Activated CD8-positive, alpha-beta T cell treated with anti-CD3 and anti-CD28 coated beads, Interleukin-2, amount 10 ng/mL, durations not matched to agents 7 days and 5 days (primary cell): Measurements from ENCODE around the gene BTNL8. TPM values are rescaled to one million over a fixed set of nuclear protein-coding genes. Genes with fewer than 3 reads are reported as not detected.
A peak's percentile ranks its signal among the peaks of the same experiment; 100 is the strongest.

Experiments used
- ATAC-seq: fragments of 150-1000 bp; cut with Tn5 transposase; one replicate; pipeline ENCODE4 v1.10.0; 2021; ENCODE audit warnings: moderate library complexity
- CTCF ChIA-PET: fragments of 350-600 bp; sonication (Branson Sonifier 250); formaldehyde crosslinking; loops from one replicate; lab custom pipeline; 2021; ENCODE audit warnings: antibody characterized with exemption; lab: Charles Lee
- POLR2A ChIA-PET: fragments of 350-600 bp; sonication (Branson Sonifier 250); formaldehyde crosslinking; loops from one replicate; lab custom pipeline; 2021; ENCODE audit warnings: antibody characterized with exemption; lab: Charles Lee
- DNase-seq: peaks from one replicate; pipeline ENCODE4 v3.0.0-alpha.2; 2020
- H3K27ac Mint-ChIP-seq: one replicate; pipeline ENCODE4 v1.8.0; 2021; ENCODE audit warnings: mild to moderate bottlenecking, mixed read lengths
- H3K27me3 Mint-ChIP-seq: one replicate; pipeline ENCODE4 v1.8.0; 2021; ENCODE audit warnings: low read depth, mixed read lengths
- H3K36me3 Mint-ChIP-seq: one replicate; pipeline ENCODE4 v1.8.0; 2021; ENCODE audit warnings: low read depth, mixed read lengths
- H3K4me1 Mint-ChIP-seq: one replicate; pipeline ENCODE4 v1.8.0; 2021; ENCODE audit warnings: low read depth, mixed read lengths
- H3K4me3 Mint-ChIP-seq: one replicate; pipeline ENCODE4 v1.8.0; 2021; ENCODE audit warnings: mild to moderate bottlenecking, mixed read lengths
- H3K9me3 Mint-ChIP-seq: one replicate; pipeline ENCODE4 v1.8.0; 2022; ENCODE audit warnings: mixed read lengths; ENCODE audit not compliant: insufficient read depth
- total RNA-seq, 2 experiments: library from RNA; stranded (reverse); gene quantifications; one replicate each; pipeline ENCODE4 v1.2.3, GENCODE V29; 2021

Gene BTNL8, protein sequence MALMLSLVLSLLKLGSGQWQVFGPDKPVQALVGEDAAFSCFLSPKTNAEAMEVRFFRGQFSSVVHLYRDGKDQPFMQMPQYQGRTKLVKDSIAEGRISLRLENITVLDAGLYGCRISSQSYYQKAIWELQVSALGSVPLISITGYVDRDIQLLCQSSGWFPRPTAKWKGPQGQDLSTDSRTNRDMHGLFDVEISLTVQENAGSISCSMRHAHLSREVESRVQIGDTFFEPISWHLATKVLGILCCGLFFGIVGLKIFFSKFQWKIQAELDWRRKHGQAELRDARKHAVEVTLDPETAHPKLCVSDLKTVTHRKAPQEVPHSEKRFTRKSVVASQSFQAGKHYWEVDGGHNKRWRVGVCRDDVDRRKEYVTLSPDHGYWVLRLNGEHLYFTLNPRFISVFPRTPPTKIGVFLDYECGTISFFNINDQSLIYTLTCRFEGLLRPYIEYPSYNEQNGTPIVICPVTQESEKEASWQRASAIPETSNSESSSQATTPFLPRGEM
- total RNA-seq, result not detected

DNA sequence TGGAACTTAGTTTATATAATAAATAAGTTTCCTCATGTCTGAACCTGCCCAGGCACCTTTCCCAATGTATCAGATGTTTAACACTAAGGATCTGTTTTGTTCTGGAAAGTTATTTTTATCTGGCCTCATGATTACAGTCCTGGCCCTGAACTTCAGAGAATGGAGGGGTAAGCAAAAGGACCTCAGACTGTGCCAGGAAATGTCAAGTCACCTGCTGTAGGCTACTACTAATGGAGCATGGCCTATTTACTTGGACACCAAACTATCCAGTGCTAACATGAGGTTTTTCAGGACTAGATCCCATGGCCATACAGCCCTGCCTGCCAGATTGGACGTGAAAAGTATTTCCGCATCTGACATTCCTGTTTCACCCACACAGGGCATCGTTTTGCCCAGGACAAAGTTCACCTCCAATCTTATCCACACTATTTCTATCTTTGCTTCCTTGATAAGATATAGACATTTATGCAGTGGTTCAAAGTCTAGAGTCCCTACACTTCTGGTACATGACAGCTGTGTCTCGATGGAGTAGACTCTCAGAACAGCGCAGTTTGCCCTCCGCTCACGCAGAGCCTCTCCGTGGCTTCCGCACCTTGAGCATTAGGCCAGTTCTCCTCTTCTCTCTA lies at the start of gene BTNL8:
TSS of gene BTNL8 (plus strand) at position 539 of the 626 bp plus-strand sequence. CDS start 152 bp downstream, outside the sequence.
- H3K4me1 Mint-ChIP-seq, result peaks cover 4% of the 10 kb centered on the region
- ChIA-PET CTCF (no interaction called here), POLR2A (no interaction called here)
- H3K4me3 Mint-ChIP-seq, result no peak within 1 kb of the TSS
- peaks cover 3% of the 10 kb centered on the region for H3K27me3 Mint-ChIP-seq
- DNase-seq, result no peak
- H3K36me3 Mint-ChIP-seq, result no peaks in the 10 kb centered on the region
- no peak for ATAC-seq
- no peak within 1 kb of the TSS for H3K27ac Mint-ChIP-seq
- H3K9me3 Mint-ChIP-seq, result no peaks in the 10 kb centered on the region

DNA sequence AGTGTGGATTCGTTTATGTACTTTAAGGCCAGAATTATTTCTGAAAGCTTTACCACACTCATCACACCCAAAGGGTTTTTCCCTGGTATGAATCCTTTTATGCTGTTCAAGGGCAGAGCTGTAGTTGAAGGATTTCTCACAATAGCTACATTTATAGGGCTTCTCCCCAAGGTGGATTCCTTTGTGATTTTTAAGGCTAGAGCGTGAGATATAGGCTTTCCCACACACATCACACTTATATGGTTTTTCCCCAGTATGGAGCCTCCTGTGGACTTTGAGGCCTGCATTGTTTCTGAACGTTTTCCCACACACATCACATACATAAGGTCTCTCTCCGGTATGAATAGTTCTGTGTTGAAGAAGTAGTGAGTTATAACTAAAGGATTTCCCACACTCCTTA lies 49.1 kb upstream of the BTNL8 start:
- ChIA-PET POLR2A (interaction anchor here (1.1 to 1.5 kb wide), 2 partner anchors 8 to 12 kb away, joined by 3 to 4 read pairs; no protein-coding TSS in a partner anchor), CTCF (interaction anchor here (0.6 to 1.5 kb wide), 5 partner anchors 9 to 70 kb away, joined by 3 to 5 read pairs (median 3); no protein-coding TSS in a partner anchor)
- Mint-ChIP-seq H3K4me3 (no peak overlapping the region), H3K9me3 (peaks cover 56% of the 10 kb centered on the region), H3K4me1 (no peaks in the 10 kb centered on the region), H3K27ac (no peak overlapping the region), H3K36me3 (peaks cover 84% of the 10 kb centered on the region), H3K27me3 (no peaks in the 10 kb centered on the region)
- DNase-seq (no peak), ATAC-seq (no peak)

DNA sequence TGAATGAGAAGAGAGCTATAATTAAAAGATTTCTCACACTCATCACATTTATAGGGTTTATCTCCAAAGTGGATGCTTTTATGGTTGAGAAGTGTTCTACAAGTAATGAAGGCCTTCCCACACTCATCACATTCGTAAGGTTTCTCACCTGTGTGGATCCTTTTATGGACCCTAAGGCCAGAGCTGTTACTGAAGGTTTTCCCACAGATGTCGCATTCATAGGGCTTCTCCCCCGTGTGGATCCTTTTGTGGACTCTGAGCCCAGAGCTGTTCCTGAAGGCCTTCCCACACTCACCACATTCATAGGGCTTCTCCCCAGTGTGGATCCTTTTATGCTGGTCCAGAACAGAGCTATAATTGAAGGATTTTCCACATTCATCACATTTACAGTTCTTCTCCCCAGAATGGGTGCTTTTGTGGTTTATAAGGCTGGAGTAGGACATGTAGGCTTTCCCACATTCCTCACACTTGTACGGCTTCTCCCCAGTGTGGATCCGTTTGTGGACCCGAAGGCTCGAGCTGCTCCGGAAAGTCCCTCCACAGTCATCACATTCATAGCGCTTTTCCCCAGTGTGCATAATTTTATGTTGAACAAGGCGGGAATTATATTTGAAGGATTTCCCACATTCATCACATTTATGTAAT lies 48.4 kb upstream of the BTNL8 start:
- H3K4me3 Mint-ChIP-seq, result no peak overlapping the region
- CTCF ChIA-PET, result interaction anchor here (0.6 to 1.5 kb wide), 5 partner anchors 10 to 70 kb away, joined by 3 to 5 read pairs (median 3); no protein-coding TSS in a partner anchor
- DNase-seq (no peak), ATAC-seq (no peak)
- H3K4me1 Mint-ChIP-seq, result no peaks in the 10 kb centered on the region
- H3K36me3 Mint-ChIP-seq, result peaks cover 87% of the 10 kb centered on the region
- no peaks in the 10 kb centered on the region for H3K27me3 Mint-ChIP-seq
- POLR2A ChIA-PET, result interaction anchor here (1.0 to 1.5 kb wide), 3 partner anchors 9 to 20 kb away, joined by 3 to 6 read pairs (median 4); no protein-coding TSS in a partner anchor
- H3K27ac Mint-ChIP-seq, result no peak overlapping the region
- peaks cover 55% of the 10 kb centered on the region for H3K9me3 Mint-ChIP-seq

DNA sequence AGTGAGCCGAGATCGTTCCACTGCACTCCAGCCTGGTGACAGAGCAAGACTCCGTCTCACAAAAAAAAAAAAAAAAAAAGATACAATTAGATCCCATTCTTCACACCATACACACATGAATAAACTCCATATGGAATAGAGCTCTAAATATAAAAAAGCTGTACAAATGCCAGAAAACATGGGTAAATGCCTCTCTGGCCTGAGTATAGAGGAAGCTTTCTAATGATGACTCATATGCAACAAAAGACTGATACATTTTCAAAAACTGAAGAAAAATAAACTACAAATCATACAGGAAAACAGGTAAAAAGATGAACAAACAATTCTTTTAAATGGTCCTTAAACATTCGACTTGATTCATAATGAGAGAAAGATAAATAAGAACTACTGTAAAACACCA lies 46.5 kb upstream of the BTNL8 start:
- Mint-ChIP-seq H3K27ac (no peak overlapping the region), H3K36me3 (peaks cover 82% of the 10 kb centered on the region), H3K4me1 (no peaks in the 10 kb centered on the region), H3K9me3 (peaks cover 44% of the 10 kb centered on the region), H3K4me3 (no peak overlapping the region), H3K27me3 (no peaks in the 10 kb centered on the region)
- ChIA-PET POLR2A (no interaction called here), CTCF (no interaction called here)
- ATAC-seq, result no peak
- no peak for DNase-seq

DNA sequence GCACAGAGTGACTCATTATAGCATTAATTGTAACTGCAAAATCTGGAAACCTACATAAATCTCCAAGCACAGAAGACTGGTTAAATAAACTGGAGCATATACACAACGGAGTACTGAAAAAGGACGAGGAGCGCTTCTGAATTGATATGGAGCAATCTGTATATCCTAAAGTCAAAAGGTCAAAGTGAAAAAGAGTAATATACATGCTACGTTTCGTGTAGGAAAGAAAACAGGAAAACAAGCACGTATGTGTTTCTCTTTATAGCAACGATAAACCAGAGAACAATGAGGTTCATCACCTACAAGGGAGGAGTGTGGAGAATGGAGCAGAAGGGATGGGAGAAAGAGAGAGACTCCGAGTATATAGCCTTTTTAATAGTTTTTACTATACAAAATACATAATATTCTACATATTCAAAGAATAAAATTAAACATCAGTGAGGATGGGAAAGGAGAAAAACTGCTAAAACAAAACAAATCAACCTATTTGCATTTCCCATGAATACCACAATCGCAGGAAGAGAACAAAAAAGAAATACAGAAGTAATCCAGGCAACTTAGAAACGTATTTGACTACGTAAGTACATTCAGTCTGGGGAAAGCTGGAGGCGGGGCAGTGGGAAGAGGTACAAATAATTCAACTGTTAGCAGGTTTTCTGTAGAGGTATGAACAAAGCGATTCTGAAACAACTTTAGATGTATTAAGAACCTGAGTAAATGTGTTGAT lies 45.7 kb upstream of the BTNL8 start:
- Mint-ChIP-seq H3K9me3 (peaks cover 36% of the 10 kb centered on the region), H3K36me3 (peaks cover 75% of the 10 kb centered on the region), H3K27ac (no peak overlapping the region), H3K4me3 (no peak overlapping the region), H3K4me1 (no peaks in the 10 kb centered on the region), H3K27me3 (no peaks in the 10 kb centered on the region)
- ATAC-seq, result no peak
- no peak for DNase-seq
- ChIA-PET POLR2A (interaction anchor here (1.6 kb wide), 1 partner anchor 23 kb away, joined by 4 read pairs; no protein-coding TSS in a partner anchor), CTCF (interaction anchor here (0.6 kb wide), 1 partner anchor 617 kb away, joined by 3 read pairs; no protein-coding TSS in a partner anchor)

DNA sequence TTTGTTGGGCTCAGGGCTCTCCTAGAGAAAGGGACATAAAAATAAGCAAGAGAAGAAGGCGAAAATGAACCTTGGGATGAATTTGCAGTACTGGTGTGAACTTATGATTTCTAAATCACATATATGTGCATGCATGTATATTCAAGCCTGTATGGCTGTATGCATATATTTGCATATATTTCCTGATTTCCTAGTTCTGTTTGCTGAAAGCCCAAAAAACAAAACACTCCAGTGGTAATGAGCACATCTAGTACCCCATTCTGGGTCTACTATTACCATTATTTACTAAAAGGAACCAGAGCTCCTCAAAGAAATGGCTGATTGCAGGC lies 45.1 kb upstream of the BTNL8 start:
- ATAC-seq (no peak), DNase-seq (no peak)
- no peaks in the 10 kb centered on the region for H3K27me3 Mint-ChIP-seq
- CTCF ChIA-PET, result interaction anchor here (0.6 kb wide), 1 partner anchor 617 kb away, joined by 3 read pairs; no protein-coding TSS in a partner anchor
- H3K27ac Mint-ChIP-seq, result no peak overlapping the region
- H3K9me3 Mint-ChIP-seq, result peaks cover 30% of the 10 kb centered on the region
- no peak overlapping the region for H3K4me3 Mint-ChIP-seq
- H3K4me1 Mint-ChIP-seq, result peaks cover 2% of the 10 kb centered on the region
- POLR2A ChIA-PET, result interaction anchor here (1.6 kb wide), 1 partner anchor 24 kb away, joined by 4 read pairs; no protein-coding TSS in a partner anchor
- peaks cover 75% of the 10 kb centered on the region for H3K36me3 Mint-ChIP-seq

DNA sequence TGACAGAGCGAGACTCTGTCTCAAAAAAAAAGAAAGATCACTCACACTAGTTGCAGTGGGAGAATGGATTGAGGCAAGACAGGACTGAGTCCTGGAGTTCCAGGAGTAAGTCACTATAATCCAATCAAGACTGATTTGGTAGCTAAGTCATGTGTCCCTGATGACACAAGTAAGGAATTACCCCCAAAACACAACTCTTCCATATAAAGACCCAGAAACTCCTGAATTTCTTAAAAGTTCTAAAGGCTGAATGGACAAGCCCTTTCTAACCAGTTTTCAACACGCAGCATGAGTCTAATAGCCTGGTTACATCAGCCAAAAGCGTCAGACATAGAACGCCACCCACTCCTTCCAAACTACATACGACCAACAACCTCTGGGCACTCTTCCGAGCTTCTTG lies 40.4 kb upstream of the BTNL8 start:
- no peak for DNase-seq
- peaks cover 34% of the 10 kb centered on the region for H3K36me3 Mint-ChIP-seq
- H3K4me1 Mint-ChIP-seq, result peaks cover 17% of the 10 kb centered on the region
- H3K27ac Mint-ChIP-seq, result no peak overlapping the region
- no peaks in the 10 kb centered on the region for H3K9me3 Mint-ChIP-seq
- ChIA-PET CTCF (no interaction called here), POLR2A (interaction anchor here (5.1 kb wide), 1 partner anchor 27 kb away, joined by 38 read pairs; no protein-coding TSS in a partner anchor)
- no peak overlapping the region for H3K4me3 Mint-ChIP-seq
- ATAC-seq, result no peak
- H3K27me3 Mint-ChIP-seq, result no peaks in the 10 kb centered on the region

DNA sequence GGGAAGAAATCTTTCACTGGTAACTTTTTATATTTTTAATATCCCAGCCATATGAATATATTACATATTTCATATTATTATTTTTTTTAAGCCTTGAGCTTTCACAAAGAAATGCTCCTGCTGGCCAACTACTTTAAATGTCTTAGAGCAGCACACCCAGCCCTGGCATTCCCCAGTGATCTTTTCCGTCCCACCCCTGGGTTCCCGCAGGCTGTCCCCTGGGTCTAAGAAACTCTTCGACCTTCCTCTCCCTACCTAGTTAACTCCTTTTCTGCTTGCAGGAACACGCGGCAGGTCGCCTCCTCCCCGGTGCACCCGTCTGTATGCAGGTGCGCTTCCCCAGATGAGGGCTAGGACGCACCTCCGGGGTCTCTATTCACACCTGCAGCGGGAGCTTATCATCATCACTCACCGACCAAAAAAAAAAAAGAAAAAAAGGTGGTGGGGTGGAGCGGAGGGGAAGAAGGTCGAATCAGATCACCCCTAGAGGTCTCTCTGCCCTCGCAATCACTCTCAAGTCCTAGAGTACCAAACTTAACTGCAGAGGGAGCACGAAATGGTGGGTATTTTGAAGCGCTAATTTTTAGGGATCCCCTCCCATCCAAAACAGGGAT lies 38.6 kb upstream of the BTNL8 start:
- DNase-seq, result peak; percentile 74
- CTCF ChIA-PET, result interaction anchor here (1.2 to 1.9 kb wide), 2 partner anchors 47 to 57 kb away, joined by 4 read pairs; no protein-coding TSS in a partner anchor
- peak; percentile 77 for ATAC-seq
- H3K36me3 Mint-ChIP-seq, result peaks cover 22% of the 10 kb centered on the region
- no peaks in the 10 kb centered on the region for H3K9me3 Mint-ChIP-seq
- peak overlapping the region; percentile 86 for H3K27ac Mint-ChIP-seq
- POLR2A ChIA-PET, result interaction anchor here (0.9 to 5.1 kb wide), 3 partner anchors 29 to 57 kb away, joined by 4 to 38 read pairs (median 5); no protein-coding TSS in a partner anchor
- H3K27me3 Mint-ChIP-seq, result no peaks in the 10 kb centered on the region
- peak overlapping the region; percentile 87 for H3K4me3 Mint-ChIP-seq
- peaks cover 17% of the 10 kb centered on the region for H3K4me1 Mint-ChIP-seq

DNA sequence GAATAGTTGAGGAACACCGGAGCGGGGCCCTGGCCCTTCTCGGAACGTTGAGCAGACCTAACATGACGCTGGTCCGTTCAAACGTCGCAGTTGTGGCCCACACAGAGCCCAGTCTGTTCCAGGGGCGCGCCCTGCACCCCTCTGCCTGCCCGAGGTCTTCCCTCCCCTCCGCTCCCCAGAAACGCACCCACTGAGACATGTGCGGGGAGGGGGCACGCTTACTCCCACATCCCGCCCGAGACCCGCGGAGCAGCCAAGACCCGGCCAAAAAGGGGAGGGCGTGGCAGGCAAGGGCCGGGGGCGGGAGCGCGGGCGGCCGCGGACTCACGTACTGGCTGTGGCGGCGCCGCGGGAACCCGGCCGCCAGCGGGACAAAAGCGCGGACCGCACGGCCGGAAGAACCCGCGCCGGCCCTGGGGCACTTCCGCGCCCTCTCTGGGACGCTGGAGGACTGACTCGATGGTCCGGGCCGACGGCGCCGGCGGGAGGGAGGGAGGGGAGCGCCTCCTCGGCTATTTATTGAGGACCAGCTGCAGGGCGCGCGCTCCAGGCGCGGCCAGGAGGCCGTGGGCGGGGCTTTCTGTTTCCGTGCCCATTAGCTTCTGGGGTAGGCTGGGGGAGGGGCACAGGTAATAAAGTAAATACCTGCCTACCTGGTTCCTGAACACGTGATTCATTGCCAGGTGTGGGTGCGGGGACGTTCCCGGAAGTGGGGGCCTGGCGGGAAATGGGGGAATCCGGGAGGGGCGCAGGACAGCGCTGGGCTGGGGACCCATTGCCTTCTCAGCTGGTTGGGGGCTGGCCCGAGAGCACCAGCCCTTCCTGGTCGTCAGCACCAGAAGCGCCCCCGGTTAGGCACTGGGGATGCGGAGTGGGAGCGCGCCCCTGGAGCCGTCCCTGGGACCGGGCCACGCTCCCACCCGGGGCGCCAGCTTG lies 37.8 kb upstream of the BTNL8 start, which contains the start of gene ZFP62:
TSS of gene ZFP62 (minus strand) at position 390 of the 936 bp plus-strand sequence. CDS start at position 333, 57 bp downstream.
- ATAC-seq, result peak; percentile 85
- H3K27ac Mint-ChIP-seq, result peak within 1 kb of the TSS; percentile 86
- H3K9me3 Mint-ChIP-seq, result no peaks in the 10 kb centered on the region
- peak within 1 kb of the TSS; percentile 87 for H3K4me3 Mint-ChIP-seq
- peak; percentile 90 for DNase-seq
- ChIA-PET POLR2A (interaction anchor here (1.3 to 5.1 kb wide), 4 partner anchors 11 to 58 kb away, joined by 4 to 38 read pairs (median 8); no protein-coding TSS in a partner anchor), CTCF (interaction anchor here (1.2 to 1.9 kb wide), 3 partner anchors 30 to 58 kb away, joined by 4 to 8 read pairs (median 4); no protein-coding TSS in a partner anchor)
- peaks cover 15% of the 10 kb centered on the region for H3K36me3 Mint-ChIP-seq
- H3K27me3 Mint-ChIP-seq, result peaks cover 2% of the 10 kb centered on the region
- H3K4me1 Mint-ChIP-seq, result peaks cover 17% of the 10 kb centered on the region
